Transverse colon (tissue), 3 donors: Measurements from ENCODE around the gene TTYH3.

Experiments
- EP300 ChIP-seq: sonication (generic); formaldehyde crosslinking; IDR thresholded peaks from one replicate; pipeline ENCODE4 v1.6.1; 2017; ENCODE audit warnings: antibody characterized with exemption, low read depth
- TF ChIP-seq, protein P1 (sequence below), 5 experiments: fragments of 200-600 bp in 3 of 5; fragments of 450-650 bp in 2 of 5; sonication (generic) in 3 of 5; IDR thresholded peaks; 1 replicate in 2 of 5; 2 replicates in 3 of 5; pipeline ENCODE4 v1.5.1; 2016 to 2017; ENCODE audit warnings: antibody characterized with exemption in 5 of 5, inconsistent platforms in 3 of 5, mild to moderate bottlenecking in 2 of 5, moderate library complexity in 1 of 5

- TF ChIP-seq, protein P1, sequence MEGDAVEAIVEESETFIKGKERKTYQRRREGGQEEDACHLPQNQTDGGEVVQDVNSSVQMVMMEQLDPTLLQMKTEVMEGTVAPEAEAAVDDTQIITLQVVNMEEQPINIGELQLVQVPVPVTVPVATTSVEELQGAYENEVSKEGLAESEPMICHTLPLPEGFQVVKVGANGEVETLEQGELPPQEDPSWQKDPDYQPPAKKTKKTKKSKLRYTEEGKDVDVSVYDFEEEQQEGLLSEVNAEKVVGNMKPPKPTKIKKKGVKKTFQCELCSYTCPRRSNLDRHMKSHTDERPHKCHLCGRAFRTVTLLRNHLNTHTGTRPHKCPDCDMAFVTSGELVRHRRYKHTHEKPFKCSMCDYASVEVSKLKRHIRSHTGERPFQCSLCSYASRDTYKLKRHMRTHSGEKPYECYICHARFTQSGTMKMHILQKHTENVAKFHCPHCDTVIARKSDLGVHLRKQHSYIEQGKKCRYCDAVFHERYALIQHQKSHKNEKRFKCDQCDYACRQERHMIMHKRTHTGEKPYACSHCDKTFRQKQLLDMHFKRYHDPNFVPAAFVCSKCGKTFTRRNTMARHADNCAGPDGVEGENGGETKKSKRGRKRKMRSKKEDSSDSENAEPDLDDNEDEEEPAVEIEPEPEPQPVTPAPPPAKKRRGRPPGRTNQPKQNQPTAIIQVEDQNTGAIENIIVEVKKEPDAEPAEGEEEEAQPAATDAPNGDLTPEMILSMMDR (IDR thresholded peaks at IDR 0.05): no peak
- TF ChIP-seq EP300: no peak
These were observed 6.6 kb downstream of the TTYH3 start for GRCh38 chr7:2638224-2638991.
